ENCODE measurements around the gene GLRA1.

GRCh38 chr5:151780348-151780747 is 144.3 kb downstream of the GLRA1 start:
- TF ChIP-seq POLR2AphosphoS5 (IDR thresholded peaks at IDR 0.05) (no peak), CTCF (IDR thresholded peaks at IDR 0.05) (no peak), POLR2A (IDR thresholded peaks at IDR 0.05; ENCODE audit: low read depth) (no peak)

Data from esophagus muscularis mucosa (tissue), 3 donors.